ENCODE data around the gene CPNE8.

DNA sequence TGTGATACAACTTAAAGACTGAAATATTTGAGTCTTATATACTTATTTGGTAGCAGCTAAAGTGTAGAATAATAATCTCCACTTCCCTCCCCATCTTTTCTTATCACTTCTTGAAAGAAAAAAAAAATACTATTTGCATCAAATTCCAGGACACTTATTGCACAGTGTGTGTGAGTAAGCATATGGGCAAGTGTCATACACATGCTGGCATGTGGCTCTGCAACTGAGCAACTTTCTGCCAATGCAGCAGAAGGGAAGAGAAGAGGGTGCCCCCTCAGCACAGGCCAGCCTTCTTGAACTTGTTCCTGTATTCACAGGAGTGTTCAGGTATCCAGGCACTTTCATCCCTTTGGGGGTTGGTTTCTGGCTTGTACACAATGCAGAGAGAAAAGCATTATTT is 145.8 kb downstream of the CPNE8 start:
- TF ChIP-seq TAF1 (IDR thresholded peaks at IDR 0.05; ENCODE audit: low read depth) (no peak), MXI1 (conservative IDR thresholded peaks at IDR 0.05; ENCODE audit: poor library complexity, severe bottlenecking) (no peak), SMC3 (conservative IDR thresholded peaks at IDR 0.05; ENCODE audit: poor library complexity) (no peak), POLR2AphosphoS5 (IDR thresholded peaks at IDR 0.05) (no peak), EP300 (conservative IDR thresholded peaks at IDR 0.05; ENCODE audit: poor library complexity, severe bottlenecking) (no peak)
- TF ChIP-seq, protein P1, sequence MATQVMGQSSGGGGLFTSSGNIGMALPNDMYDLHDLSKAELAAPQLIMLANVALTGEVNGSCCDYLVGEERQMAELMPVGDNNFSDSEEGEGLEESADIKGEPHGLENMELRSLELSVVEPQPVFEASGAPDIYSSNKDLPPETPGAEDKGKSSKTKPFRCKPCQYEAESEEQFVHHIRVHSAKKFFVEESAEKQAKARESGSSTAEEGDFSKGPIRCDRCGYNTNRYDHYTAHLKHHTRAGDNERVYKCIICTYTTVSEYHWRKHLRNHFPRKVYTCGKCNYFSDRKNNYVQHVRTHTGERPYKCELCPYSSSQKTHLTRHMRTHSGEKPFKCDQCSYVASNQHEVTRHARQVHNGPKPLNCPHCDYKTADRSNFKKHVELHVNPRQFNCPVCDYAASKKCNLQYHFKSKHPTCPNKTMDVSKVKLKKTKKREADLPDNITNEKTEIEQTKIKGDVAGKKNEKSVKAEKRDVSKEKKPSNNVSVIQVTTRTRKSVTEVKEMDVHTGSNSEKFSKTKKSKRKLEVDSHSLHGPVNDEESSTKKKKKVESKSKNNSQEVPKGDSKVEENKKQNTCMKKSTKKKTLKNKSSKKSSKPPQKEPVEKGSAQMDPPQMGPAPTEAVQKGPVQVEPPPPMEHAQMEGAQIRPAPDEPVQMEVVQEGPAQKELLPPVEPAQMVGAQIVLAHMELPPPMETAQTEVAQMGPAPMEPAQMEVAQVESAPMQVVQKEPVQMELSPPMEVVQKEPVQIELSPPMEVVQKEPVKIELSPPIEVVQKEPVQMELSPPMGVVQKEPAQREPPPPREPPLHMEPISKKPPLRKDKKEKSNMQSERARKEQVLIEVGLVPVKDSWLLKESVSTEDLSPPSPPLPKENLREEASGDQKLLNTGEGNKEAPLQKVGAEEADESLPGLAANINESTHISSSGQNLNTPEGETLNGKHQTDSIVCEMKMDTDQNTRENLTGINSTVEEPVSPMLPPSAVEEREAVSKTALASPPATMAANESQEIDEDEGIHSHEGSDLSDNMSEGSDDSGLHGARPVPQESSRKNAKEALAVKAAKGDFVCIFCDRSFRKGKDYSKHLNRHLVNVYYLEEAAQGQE (IDR thresholded peaks at IDR 0.05; ENCODE audit: borderline replicate concordance), result no peak
- TF ChIP-seq, protein P2, sequence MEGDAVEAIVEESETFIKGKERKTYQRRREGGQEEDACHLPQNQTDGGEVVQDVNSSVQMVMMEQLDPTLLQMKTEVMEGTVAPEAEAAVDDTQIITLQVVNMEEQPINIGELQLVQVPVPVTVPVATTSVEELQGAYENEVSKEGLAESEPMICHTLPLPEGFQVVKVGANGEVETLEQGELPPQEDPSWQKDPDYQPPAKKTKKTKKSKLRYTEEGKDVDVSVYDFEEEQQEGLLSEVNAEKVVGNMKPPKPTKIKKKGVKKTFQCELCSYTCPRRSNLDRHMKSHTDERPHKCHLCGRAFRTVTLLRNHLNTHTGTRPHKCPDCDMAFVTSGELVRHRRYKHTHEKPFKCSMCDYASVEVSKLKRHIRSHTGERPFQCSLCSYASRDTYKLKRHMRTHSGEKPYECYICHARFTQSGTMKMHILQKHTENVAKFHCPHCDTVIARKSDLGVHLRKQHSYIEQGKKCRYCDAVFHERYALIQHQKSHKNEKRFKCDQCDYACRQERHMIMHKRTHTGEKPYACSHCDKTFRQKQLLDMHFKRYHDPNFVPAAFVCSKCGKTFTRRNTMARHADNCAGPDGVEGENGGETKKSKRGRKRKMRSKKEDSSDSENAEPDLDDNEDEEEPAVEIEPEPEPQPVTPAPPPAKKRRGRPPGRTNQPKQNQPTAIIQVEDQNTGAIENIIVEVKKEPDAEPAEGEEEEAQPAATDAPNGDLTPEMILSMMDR (IDR thresholded peaks at IDR 0.05; ENCODE audit: poor library complexity, severe bottlenecking), result no peak

Data from neural cell (in vitro differentiated cells).